ENCODE measurements around the gene ANAPC4.
A peak's percentile ranks its signal among the peaks of the same experiment; 100 is the strongest.
"Not testable (repeated sequence)": the region's sequence is repeated elsewhere in the genome, so short reads cannot be mapped to it uniquely, and the experiment has no call there.

Gene ANAPC4

GRCh38 chr4:25351777-25352416, 25.2 kb upstream of the ANAPC4 start:
- Histone ChIP-seq H3K9me3 (ENCODE audit: insufficient read depth, low read depth, low read length) (no peaks in the 10 kb centered on the region), H3K4me3 (ENCODE audit: low read length) (no peak overlapping the region), H3K27me3 (ENCODE audit: insufficient read depth, low read length) (no peaks in the 10 kb centered on the region), H3K4me1 (ENCODE audit: insufficient read depth, low read length) (no peaks in the 10 kb centered on the region), H3K27ac (ENCODE audit: low read length) (no peak overlapping the region), H3K36me3 (ENCODE audit: insufficient read depth, low read depth, low read length) (no peaks in the 10 kb centered on the region), H3K9ac (ENCODE audit: low read depth, low read length) (no peak overlapping the region)

GRCh38 chr4:25356068-25356467, 21.0 kb upstream of the ANAPC4 start:
- no peaks in the 10 kb centered on the region for H3K27me3 ChIP-seq (ENCODE audit: insufficient read depth, low read length)
- no peak overlapping the region for H3K9ac ChIP-seq (ENCODE audit: low read depth, low read length)
- no peak overlapping the region for H3K4me3 ChIP-seq (ENCODE audit: low read length)
- no peaks in the 10 kb centered on the region for H3K4me1 ChIP-seq (ENCODE audit: insufficient read depth, low read length)
- H3K27ac ChIP-seq (ENCODE audit: low read length) = no peak overlapping the region
- peaks cover 10% of the 10 kb centered on the region; the same call in 1 of the 2 replicates for H3K9me3 ChIP-seq (ENCODE audit: insufficient read depth, low read depth, low read length)
- H3K36me3 ChIP-seq (ENCODE audit: insufficient read depth, low read depth, low read length) = no peaks in the 10 kb centered on the region

- Histone ChIP-seq H3K9ac (ENCODE audit: low read depth, low read length) (no peak overlapping the region), H3K4me3 (ENCODE audit: low read length) (no peak overlapping the region), H3K27ac (ENCODE audit: low read length) (no peak overlapping the region), H3K27me3 (ENCODE audit: insufficient read depth, low read length) (no peaks in the 10 kb centered on the region), H3K4me1 (ENCODE audit: insufficient read depth, low read length) (no peaks in the 10 kb centered on the region), H3K9me3 (ENCODE audit: insufficient read depth, low read depth, low read length) (peaks cover 10% of the 10 kb centered on the region; the same call in 1 of the 2 replicates), H3K36me3 (ENCODE audit: insufficient read depth, low read depth, low read length) (no peaks in the 10 kb centered on the region)
These were observed 18.4 kb upstream of the ANAPC4 start for GRCh38 chr4:25358515-25359275.

GRCh38 chr4:25361253-25361652, 15.8 kb upstream of the ANAPC4 start:
- Histone ChIP-seq H3K9me3 (ENCODE audit: insufficient read depth, low read depth, low read length) (peaks cover 10% of the 10 kb centered on the region; the same call in 1 of the 2 replicates), H3K4me1 (ENCODE audit: insufficient read depth, low read length) (no peaks in the 10 kb centered on the region), H3K27me3 (ENCODE audit: insufficient read depth, low read length) (no peaks in the 10 kb centered on the region), H3K4me3 (ENCODE audit: low read length) (no peak overlapping the region), H3K27ac (ENCODE audit: low read length) (no peak overlapping the region), H3K9ac (ENCODE audit: low read depth, low read length) (no peak overlapping the region), H3K36me3 (ENCODE audit: insufficient read depth, low read depth, low read length) (peaks cover 11% of the 10 kb centered on the region)

- Histone ChIP-seq H3K9ac (ENCODE audit: low read depth, low read length) (no peak overlapping the region), H3K27ac (ENCODE audit: low read length) (no peak overlapping the region), H3K27me3 (ENCODE audit: insufficient read depth, low read length) (no peaks in the 10 kb centered on the region), H3K4me3 (ENCODE audit: low read length) (no peak overlapping the region), H3K4me1 (ENCODE audit: insufficient read depth, low read length) (peaks cover 10% of the 10 kb centered on the region; the same call in 1 of the 2 replicates), H3K36me3 (ENCODE audit: insufficient read depth, low read depth, low read length) (peaks cover 16% of the 10 kb centered on the region), H3K9me3 (ENCODE audit: insufficient read depth, low read depth, low read length) (no peaks in the 10 kb centered on the region)
These were observed 9.9 kb upstream of the ANAPC4 start for GRCh38 chr4:25367004-25367621.

GRCh38 chr4:25367877-25368276, 9.2 kb upstream of the ANAPC4 start:
- Histone ChIP-seq H3K9me3 (ENCODE audit: insufficient read depth, low read depth, low read length) (no peaks in the 10 kb centered on the region), H3K27ac (ENCODE audit: low read length) (no peak overlapping the region), H3K27me3 (ENCODE audit: insufficient read depth, low read length) (no peaks in the 10 kb centered on the region), H3K4me3 (ENCODE audit: low read length) (no peak overlapping the region), H3K36me3 (ENCODE audit: insufficient read depth, low read depth, low read length) (peaks cover 16% of the 10 kb centered on the region), H3K4me1 (ENCODE audit: insufficient read depth, low read length) (peaks cover 10% of the 10 kb centered on the region; the same call in 1 of the 2 replicates), H3K9ac (ENCODE audit: low read depth, low read length) (no peak overlapping the region)

- Histone ChIP-seq H3K9me3 (ENCODE audit: insufficient read depth, low read depth, low read length) (no peaks in the 10 kb centered on the region), H3K27ac (ENCODE audit: low read length) (no peak overlapping the region), H3K27me3 (ENCODE audit: insufficient read depth, low read length) (no peaks in the 10 kb centered on the region), H3K4me3 (ENCODE audit: low read length) (no peak overlapping the region), H3K4me1 (ENCODE audit: insufficient read depth, low read length) (peaks cover 10% of the 10 kb centered on the region; the same call in 1 of the 2 replicates), H3K36me3 (ENCODE audit: insufficient read depth, low read depth, low read length) (peaks cover 16% of the 10 kb centered on the region), H3K9ac (ENCODE audit: low read depth, low read length) (no peak overlapping the region)
These were observed 8.7 kb upstream of the ANAPC4 start for GRCh38 chr4:25368315-25368714.

GRCh38 chr4:25370242-25370641, 6.8 kb upstream of the ANAPC4 start:
- H3K27ac ChIP-seq (ENCODE audit: low read length) = no peak overlapping the region
- H3K9me3 ChIP-seq (ENCODE audit: insufficient read depth, low read depth, low read length) = no peaks in the 10 kb centered on the region
- peaks cover 13% of the 10 kb centered on the region; the same call in 1 of the 2 replicates for H3K4me1 ChIP-seq (ENCODE audit: insufficient read depth, low read length)
- H3K27me3 ChIP-seq (ENCODE audit: insufficient read depth, low read length) = no peaks in the 10 kb centered on the region
- no peak overlapping the region; the same call in 1 of the 2 replicates for H3K9ac ChIP-seq (ENCODE audit: low read depth, low read length)
- H3K4me3 ChIP-seq (ENCODE audit: low read length) = 0 out of 2 replicates have a peak overlapping the region, but pooled peaks have one; percentile 18
- peaks cover 7% of the 10 kb centered on the region for H3K36me3 ChIP-seq (ENCODE audit: insufficient read depth, low read depth, low read length)

GRCh38 chr4:25372549-25372948, 4.5 kb upstream of the ANAPC4 start:
- H3K4me3 ChIP-seq (ENCODE audit: low read length); H3K36me3 ChIP-seq (ENCODE audit: insufficient read depth, low read depth, low read length); H3K27me3 ChIP-seq (ENCODE audit: insufficient read depth, low read length); H3K27ac ChIP-seq (ENCODE audit: low read length); H3K9ac ChIP-seq (ENCODE audit: low read depth, low read length); H3K9me3 ChIP-seq (ENCODE audit: insufficient read depth, low read depth, low read length): not testable (repeated sequence)
- peaks cover 18% of the 10 kb centered on the region; the same call in 1 of the 2 replicates for H3K4me1 ChIP-seq (ENCODE audit: insufficient read depth, low read length)

- Histone ChIP-seq H3K4me3 (ENCODE audit: low read length) (peak overlapping the region; percentile 81), H3K4me1 (ENCODE audit: insufficient read depth, low read length) (peaks cover 19% of the 10 kb centered on the region; the same call in 1 of the 2 replicates), H3K9ac (ENCODE audit: low read depth, low read length) (peak overlapping the region; percentile 88), H3K27ac (ENCODE audit: low read length) (no peak overlapping the region), H3K27me3 (ENCODE audit: insufficient read depth, low read length) (no peaks in the 10 kb centered on the region), H3K36me3 (ENCODE audit: insufficient read depth, low read depth, low read length) (peaks cover 24% of the 10 kb centered on the region), H3K9me3 (ENCODE audit: insufficient read depth, low read depth, low read length) (no peaks in the 10 kb centered on the region)
These were observed 741 bp downstream of the ANAPC4 start for GRCh38 chr4:25377572-25378436.

GRCh38 chr4:25378437-25378743, 1.3 kb downstream of the ANAPC4 start:
- Histone ChIP-seq H3K4me1 (ENCODE audit: insufficient read depth, low read length) (peaks cover 19% of the 10 kb centered on the region; the same call in 1 of the 2 replicates), H3K9me3 (ENCODE audit: insufficient read depth, low read depth, low read length) (no peaks in the 10 kb centered on the region), H3K27me3 (ENCODE audit: insufficient read depth, low read length) (no peaks in the 10 kb centered on the region), H3K4me3 (ENCODE audit: low read length) (peak overlapping the region; percentile 81), H3K27ac (ENCODE audit: low read length) (no peak overlapping the region), H3K36me3 (ENCODE audit: insufficient read depth, low read depth, low read length) (peaks cover 29% of the 10 kb centered on the region), H3K9ac (ENCODE audit: low read depth, low read length) (peak overlapping the region; percentile 88; the same call in 1 of the 2 replicates)
